ENCODE measurements around the gene DNAH7. TPM values are rescaled to one million over a fixed set of nuclear protein-coding genes. Genes with fewer than 3 reads are reported as not detected.

DNAH7 gene
- total and polyA plus RNA-seq, 10 of the 15 experiments (the other 5 are each of a cell fraction or from before 2014, with no cell fraction given), result 0.05 to 0.61 (median 0.16) TPM

GRCh38 chr2:195779491-195779890, 289.1 kb downstream of the DNAH7 start:
- no peaks in the 10 kb centered on the region for H3K27me3 ChIP-seq (replicated peaks in 1 of 2; ENCODE audit: control insufficient read depth in 2 of 2, insufficient read depth in 2 of 2, low read length in 1 of 2)
- H3K4me1 ChIP-seq (ENCODE audit: control insufficient read depth, insufficient read depth, low read length), result no peaks in the 10 kb centered on the region
- ATAC-seq (peak; percentile 44; the same call in 2 of the 3 replicates), FAIRE-seq (no peak), DNase-seq (ENCODE audit: low read depth, low spot score) (no peak)
- no peaks in the 10 kb centered on the region for H3K79me2 ChIP-seq (ENCODE audit: control insufficient read depth, insufficient read depth, low read length)
- no peak overlapping the region for H3K4me2 ChIP-seq (ENCODE audit: control insufficient read depth, insufficient read depth)
- no peaks in the 10 kb centered on the region for H4K20me1 ChIP-seq (ENCODE audit: control insufficient read depth, insufficient read depth)
- no peaks in the 10 kb centered on the region for H3K9me3 ChIP-seq (replicated peaks; ENCODE audit: control insufficient read depth, insufficient read depth, low read length)
- H2AFZ ChIP-seq (ENCODE audit: control insufficient read depth, low read depth, low read length), result no peak overlapping the region
- ChIA-PET CTCF (no interaction called here), SMC1A (ENCODE audit: uncharacterized antibody, unreplicated experiment) (interaction anchor here (0.7 kb wide), 1 partner anchor 336 kb away, joined by 4 read pairs; no protein-coding TSS in a partner anchor), RAD21 (ENCODE audit: unreplicated experiment) (no interaction called here), POLR2A (no interaction called here)
- no peak overlapping the region for H3K4me3 ChIP-seq
- H3K36me3 ChIP-seq (ENCODE audit: control insufficient read depth in 2 of 2, insufficient read depth in 2 of 2, low read length in 1 of 2), result no peaks in the 10 kb centered on the region
- intact Hi-C loops (cut with micrococcal nuclease; ENCODE audit: unreplicated experiment) (no loop called here), in situ Hi-C loops (cut with MboI) (no loop called here)
- 0% methylated on average over 2 of the region's 2 CpGs for WGBS (ENCODE audit: insufficient coverage, insufficient replicate concordance, low lambda C conversion rate, missing lambda C conversion rate)
- H3K9ac ChIP-seq (ENCODE audit: control insufficient read depth, insufficient read depth, low read length), result no peak overlapping the region
- no TSS peak for BruUV-seq (replicated peaks)
- no peak overlapping the region for H3K27ac ChIP-seq (ENCODE audit: control insufficient read depth, insufficient read depth)
- no peak for TF ChIP-seq NFYB (IDR thresholded peaks at IDR 0.05; ENCODE audit: insufficient read depth, low read depth, low read length)
- no peak for TF ChIP-seq NBN (IDR thresholded peaks at IDR 0.05)
- no peak for TF ChIP-seq ETV6 (conservative IDR thresholded peaks at IDR 0.05 in 1 of 2, IDR thresholded peaks at IDR 0.05 in 1 of 2; ENCODE audit: borderline replicate concordance in 1 of 2, low read depth in 1 of 2)
- TF ChIP-seq CHD1 (IDR thresholded peaks at IDR 0.05; ENCODE audit: low read depth, low read length), result no peak
- no peak for TF ChIP-seq CBFB (IDR thresholded peaks at IDR 0.05; ENCODE audit: low read depth)
- TF ChIP-seq FOXK2 (IDR thresholded peaks at IDR 0.05), result no peak
- no peak for TF ChIP-seq YBX1 (IDR thresholded peaks at IDR 0.05)
- TF ChIP-seq HDAC6 (IDR thresholded peaks at IDR 0.05; ENCODE audit: unreplicated experiment), result no peak
- no peak for TF ChIP-seq ZNF274 (IDR thresholded peaks at IDR 0.05; ENCODE audit: insufficient read depth, insufficient read length)
- no peak for TF ChIP-seq JUNB (IDR thresholded peaks at IDR 0.05)
- TF ChIP-seq, protein P1, sequence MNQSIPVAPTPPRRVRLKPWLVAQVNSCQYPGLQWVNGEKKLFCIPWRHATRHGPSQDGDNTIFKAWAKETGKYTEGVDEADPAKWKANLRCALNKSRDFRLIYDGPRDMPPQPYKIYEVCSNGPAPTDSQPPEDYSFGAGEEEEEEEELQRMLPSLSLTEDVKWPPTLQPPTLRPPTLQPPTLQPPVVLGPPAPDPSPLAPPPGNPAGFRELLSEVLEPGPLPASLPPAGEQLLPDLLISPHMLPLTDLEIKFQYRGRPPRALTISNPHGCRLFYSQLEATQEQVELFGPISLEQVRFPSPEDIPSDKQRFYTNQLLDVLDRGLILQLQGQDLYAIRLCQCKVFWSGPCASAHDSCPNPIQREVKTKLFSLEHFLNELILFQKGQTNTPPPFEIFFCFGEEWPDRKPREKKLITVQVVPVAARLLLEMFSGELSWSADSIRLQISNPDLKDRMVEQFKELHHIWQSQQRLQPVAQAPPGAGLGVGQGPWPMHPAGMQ (IDR thresholded peaks at IDR 0.05; ENCODE audit: borderline replicate concordance), result no peak
- TF ChIP-seq NR2F1 (conservative IDR thresholded peaks at IDR 0.05), result no peak
- TF ChIP-seq TCF3 (IDR thresholded peaks at IDR 0.05; ENCODE audit: borderline replicate concordance, insufficient read depth, low read depth, low read length), result no peak
- no peak for TF ChIP-seq E2F8 (IDR thresholded peaks at IDR 0.05; ENCODE audit: low read depth, partially characterized antibody)
- TF ChIP-seq, protein P2, sequence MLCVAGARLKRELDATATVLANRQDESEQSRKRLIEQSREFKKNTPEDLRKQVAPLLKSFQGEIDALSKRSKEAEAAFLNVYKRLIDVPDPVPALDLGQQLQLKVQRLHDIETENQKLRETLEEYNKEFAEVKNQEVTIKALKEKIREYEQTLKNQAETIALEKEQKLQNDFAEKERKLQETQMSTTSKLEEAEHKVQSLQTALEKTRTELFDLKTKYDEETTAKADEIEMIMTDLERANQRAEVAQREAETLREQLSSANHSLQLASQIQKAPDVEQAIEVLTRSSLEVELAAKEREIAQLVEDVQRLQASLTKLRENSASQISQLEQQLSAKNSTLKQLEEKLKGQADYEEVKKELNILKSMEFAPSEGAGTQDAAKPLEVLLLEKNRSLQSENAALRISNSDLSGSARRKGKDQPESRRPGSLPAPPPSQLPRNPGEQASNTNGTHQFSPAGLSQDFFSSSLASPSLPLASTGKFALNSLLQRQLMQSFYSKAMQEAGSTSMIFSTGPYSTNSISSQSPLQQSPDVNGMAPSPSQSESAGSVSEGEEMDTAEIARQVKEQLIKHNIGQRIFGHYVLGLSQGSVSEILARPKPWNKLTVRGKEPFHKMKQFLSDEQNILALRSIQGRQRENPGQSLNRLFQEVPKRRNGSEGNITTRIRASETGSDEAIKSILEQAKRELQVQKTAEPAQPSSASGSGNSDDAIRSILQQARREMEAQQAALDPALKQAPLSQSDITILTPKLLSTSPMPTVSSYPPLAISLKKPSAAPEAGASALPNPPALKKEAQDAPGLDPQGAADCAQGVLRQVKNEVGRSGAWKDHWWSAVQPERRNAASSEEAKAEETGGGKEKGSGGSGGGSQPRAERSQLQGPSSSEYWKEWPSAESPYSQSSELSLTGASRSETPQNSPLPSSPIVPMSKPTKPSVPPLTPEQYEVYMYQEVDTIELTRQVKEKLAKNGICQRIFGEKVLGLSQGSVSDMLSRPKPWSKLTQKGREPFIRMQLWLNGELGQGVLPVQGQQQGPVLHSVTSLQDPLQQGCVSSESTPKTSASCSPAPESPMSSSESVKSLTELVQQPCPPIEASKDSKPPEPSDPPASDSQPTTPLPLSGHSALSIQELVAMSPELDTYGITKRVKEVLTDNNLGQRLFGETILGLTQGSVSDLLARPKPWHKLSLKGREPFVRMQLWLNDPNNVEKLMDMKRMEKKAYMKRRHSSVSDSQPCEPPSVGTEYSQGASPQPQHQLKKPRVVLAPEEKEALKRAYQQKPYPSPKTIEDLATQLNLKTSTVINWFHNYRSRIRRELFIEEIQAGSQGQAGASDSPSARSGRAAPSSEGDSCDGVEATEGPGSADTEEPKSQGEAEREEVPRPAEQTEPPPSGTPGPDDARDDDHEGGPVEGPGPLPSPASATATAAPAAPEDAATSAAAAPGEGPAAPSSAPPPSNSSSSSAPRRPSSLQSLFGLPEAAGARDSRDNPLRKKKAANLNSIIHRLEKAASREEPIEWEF (IDR thresholded peaks at IDR 0.05; ENCODE audit: insufficient replicate concordance, low read depth, low read length), result no peak
- TF ChIP-seq SUZ12 (IDR thresholded peaks at IDR 0.05; ENCODE audit: unreplicated experiment), result no peak
